ENCODE data around the gene ARHGAP4. TPM values are rescaled to one million over a fixed set of nuclear protein-coding genes. Genes with fewer than 3 reads are reported as not detected.

ARHGAP4 gene
- total and polyA plus RNA-seq, 2 donors from 2014 or later, result 38.3 to 73.0 TPM

DNA sequence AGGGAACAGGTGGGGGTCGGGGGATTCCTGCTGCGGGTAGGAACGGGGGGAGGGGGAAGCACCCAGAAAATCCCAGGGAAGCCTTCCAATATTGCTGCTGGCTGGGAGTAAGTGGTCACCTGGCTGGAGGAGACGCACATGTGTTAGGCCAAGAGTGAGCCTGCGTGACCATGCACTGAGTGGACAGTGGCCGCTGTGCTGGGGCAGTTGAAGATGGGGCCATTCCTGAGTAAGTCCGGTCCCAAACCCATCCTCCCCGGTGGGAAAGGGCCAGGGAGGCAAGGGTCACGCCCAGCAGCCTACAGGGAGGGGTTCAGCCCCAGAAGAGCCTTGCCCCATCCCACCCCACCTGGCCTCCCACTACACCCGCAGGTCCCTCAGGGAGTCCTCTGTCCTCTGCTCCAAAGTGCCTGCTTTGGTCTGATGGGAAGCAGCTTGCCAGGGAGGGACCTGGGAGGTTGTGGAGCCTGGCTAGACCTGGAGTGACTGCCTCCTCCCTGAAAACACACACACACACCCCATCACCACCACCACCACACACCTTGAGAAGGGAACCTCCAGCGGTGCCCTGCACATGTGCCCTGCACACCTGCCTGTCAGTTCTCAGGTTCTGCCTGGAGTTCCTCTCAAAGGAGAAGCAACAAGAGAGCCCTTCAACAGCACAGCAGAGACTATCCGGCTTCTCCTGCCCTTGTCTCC is 46.2 kb downstream of the ARHGAP4 start:
- H3K9ac ChIP-seq (ENCODE audit: low read length in 3 of 3), result no peak overlapping the region
- H3K36me3 ChIP-seq (ENCODE audit: control insufficient read depth in 2 of 3, insufficient read depth in 3 of 3, low read length in 3 of 3), result no peaks in the 10 kb centered on the region
- H3K27ac ChIP-seq (ENCODE audit: low read depth in 2 of 2, low read length in 2 of 2), result no peak overlapping the region
- no peaks in the 10 kb centered on the region for H3K9me3 ChIP-seq (ENCODE audit: control insufficient read depth in 2 of 3, insufficient read depth in 1 of 3, low read length in 3 of 3)
- no peak overlapping the region for H3K4me3 ChIP-seq (ENCODE audit: low read length in 3 of 3)
- intact Hi-C loops (cut with DNase I), result no loop called here
- no peaks in the 10 kb centered on the region for H3K4me1 ChIP-seq (ENCODE audit: control insufficient read depth in 2 of 3, insufficient read depth in 2 of 3, low read depth in 1 of 3, low read length in 3 of 3)
- DNase-seq, result no peak
- no peak for FAIRE-seq
- TF ChIP-seq, protein P1, sequence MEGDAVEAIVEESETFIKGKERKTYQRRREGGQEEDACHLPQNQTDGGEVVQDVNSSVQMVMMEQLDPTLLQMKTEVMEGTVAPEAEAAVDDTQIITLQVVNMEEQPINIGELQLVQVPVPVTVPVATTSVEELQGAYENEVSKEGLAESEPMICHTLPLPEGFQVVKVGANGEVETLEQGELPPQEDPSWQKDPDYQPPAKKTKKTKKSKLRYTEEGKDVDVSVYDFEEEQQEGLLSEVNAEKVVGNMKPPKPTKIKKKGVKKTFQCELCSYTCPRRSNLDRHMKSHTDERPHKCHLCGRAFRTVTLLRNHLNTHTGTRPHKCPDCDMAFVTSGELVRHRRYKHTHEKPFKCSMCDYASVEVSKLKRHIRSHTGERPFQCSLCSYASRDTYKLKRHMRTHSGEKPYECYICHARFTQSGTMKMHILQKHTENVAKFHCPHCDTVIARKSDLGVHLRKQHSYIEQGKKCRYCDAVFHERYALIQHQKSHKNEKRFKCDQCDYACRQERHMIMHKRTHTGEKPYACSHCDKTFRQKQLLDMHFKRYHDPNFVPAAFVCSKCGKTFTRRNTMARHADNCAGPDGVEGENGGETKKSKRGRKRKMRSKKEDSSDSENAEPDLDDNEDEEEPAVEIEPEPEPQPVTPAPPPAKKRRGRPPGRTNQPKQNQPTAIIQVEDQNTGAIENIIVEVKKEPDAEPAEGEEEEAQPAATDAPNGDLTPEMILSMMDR (IDR thresholded peaks at IDR 0.05; ENCODE audit: borderline replicate concordance, extremely low read depth, insufficient read depth), result no peak
- H3K27me3 ChIP-seq (ENCODE audit: control insufficient read depth, insufficient read depth, low read length), result peaks cover 6% of the 10 kb centered on the region

DNA sequence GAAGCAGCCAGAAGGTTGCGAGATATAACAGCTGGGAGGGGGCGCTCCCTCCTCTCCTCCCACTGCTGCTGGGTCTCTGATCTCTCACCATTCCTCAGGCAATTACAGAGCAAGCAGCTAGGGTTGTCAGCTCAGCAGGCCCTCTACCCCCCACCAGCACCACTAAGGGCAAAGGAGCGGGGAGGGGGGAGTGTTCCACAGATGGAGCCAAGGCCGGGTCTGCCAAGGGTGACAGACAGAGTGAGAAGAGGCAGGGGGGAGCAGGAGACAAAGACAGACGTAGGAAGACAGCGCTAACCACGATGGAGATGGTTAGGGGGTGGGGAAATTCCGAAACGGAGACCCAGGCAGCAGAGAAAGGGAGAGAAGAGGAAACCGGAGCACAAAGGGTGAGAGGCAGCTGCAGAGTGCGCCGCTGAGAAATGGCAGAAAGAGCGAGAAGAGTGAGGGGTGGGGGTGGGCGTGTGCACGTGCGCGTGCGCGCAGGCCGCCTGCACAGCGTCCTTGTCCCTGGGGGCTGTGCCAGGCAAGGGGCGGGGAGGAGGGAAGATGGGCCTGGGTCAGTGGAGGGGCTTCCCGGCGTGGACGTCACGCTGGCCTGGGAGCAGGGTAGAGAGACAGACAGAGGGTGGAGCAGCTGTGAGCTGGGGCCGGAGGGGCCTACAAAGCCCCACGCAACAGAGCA is 47.0 kb downstream of the ARHGAP4 start:
- no peaks in the 10 kb centered on the region for H3K36me3 ChIP-seq (ENCODE audit: control insufficient read depth in 2 of 3, insufficient read depth in 3 of 3, low read length in 3 of 3)
- FAIRE-seq (no peak), DNase-seq (no peak)
- TF ChIP-seq, protein P1 (IDR thresholded peaks at IDR 0.05; ENCODE audit: borderline replicate concordance, extremely low read depth, insufficient read depth), result no peak
- no peak overlapping the region for H3K9ac ChIP-seq (ENCODE audit: low read length in 3 of 3)
- no peak overlapping the region for H3K27ac ChIP-seq (ENCODE audit: low read depth in 2 of 2, low read length in 2 of 2)
- H3K4me3 ChIP-seq (ENCODE audit: low read length in 3 of 3), result no peak overlapping the region
- intact Hi-C loops (cut with DNase I), result no loop called here
- no peaks in the 10 kb centered on the region for H3K9me3 ChIP-seq (ENCODE audit: control insufficient read depth in 2 of 3, insufficient read depth in 1 of 3, low read length in 3 of 3)
- H3K27me3 ChIP-seq (ENCODE audit: control insufficient read depth, insufficient read depth, low read length), result peaks cover 5% of the 10 kb centered on the region
- H3K4me1 ChIP-seq (ENCODE audit: control insufficient read depth in 2 of 3, insufficient read depth in 2 of 3, low read depth in 1 of 3, low read length in 3 of 3), result no peaks in the 10 kb centered on the region

DNA sequence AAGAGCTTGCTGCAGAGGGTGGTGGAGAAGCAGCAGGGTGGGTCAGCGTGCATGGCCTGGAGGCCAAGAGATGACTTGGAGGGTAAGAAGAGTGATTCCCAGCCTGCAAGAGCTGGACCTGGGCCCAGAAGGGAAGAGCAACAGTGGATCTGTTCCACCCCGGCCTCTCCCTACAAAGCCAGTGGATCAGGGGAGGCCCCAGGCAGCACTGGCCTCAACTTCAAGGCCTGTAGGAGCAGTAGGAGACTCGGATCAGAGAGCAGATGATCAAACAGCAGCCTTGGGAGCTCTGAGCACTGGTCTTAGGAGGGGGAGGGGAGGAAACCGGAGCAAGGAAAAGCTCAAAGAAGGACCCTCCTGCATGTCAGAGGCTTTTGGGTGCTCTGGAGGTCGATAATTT is 47.7 kb downstream of the ARHGAP4 start:
- Histone ChIP-seq H3K4me3 (ENCODE audit: low read length in 3 of 3) (no peak overlapping the region), H3K9ac (ENCODE audit: low read length in 3 of 3) (no peak overlapping the region), H3K27me3 (ENCODE audit: control insufficient read depth, insufficient read depth, low read length) (peaks cover 2% of the 10 kb centered on the region), H3K9me3 (ENCODE audit: control insufficient read depth in 2 of 3, insufficient read depth in 1 of 3, low read length in 3 of 3) (no peaks in the 10 kb centered on the region), H3K36me3 (ENCODE audit: control insufficient read depth in 2 of 3, insufficient read depth in 3 of 3, low read length in 3 of 3) (no peaks in the 10 kb centered on the region), H3K4me1 (ENCODE audit: control insufficient read depth in 2 of 3, insufficient read depth in 2 of 3, low read depth in 1 of 3, low read length in 3 of 3) (no peaks in the 10 kb centered on the region), H3K27ac (ENCODE audit: low read depth in 2 of 2, low read length in 2 of 2) (no peak overlapping the region)
- TF ChIP-seq, protein P1 (IDR thresholded peaks at IDR 0.05; ENCODE audit: borderline replicate concordance, extremely low read depth, insufficient read depth), result no peak
- no peak for FAIRE-seq
- intact Hi-C loops (cut with DNase I), result no loop called here
- no peak for DNase-seq

Data from kidney (tissue), 14 donors.